Measurements from ENCODE around the gene STK39.
"Not testable (repeated sequence)": the region's sequence is repeated elsewhere in the genome, so short reads cannot be mapped to it uniquely, and the experiment has no call there.

STK39 gene

DNA sequence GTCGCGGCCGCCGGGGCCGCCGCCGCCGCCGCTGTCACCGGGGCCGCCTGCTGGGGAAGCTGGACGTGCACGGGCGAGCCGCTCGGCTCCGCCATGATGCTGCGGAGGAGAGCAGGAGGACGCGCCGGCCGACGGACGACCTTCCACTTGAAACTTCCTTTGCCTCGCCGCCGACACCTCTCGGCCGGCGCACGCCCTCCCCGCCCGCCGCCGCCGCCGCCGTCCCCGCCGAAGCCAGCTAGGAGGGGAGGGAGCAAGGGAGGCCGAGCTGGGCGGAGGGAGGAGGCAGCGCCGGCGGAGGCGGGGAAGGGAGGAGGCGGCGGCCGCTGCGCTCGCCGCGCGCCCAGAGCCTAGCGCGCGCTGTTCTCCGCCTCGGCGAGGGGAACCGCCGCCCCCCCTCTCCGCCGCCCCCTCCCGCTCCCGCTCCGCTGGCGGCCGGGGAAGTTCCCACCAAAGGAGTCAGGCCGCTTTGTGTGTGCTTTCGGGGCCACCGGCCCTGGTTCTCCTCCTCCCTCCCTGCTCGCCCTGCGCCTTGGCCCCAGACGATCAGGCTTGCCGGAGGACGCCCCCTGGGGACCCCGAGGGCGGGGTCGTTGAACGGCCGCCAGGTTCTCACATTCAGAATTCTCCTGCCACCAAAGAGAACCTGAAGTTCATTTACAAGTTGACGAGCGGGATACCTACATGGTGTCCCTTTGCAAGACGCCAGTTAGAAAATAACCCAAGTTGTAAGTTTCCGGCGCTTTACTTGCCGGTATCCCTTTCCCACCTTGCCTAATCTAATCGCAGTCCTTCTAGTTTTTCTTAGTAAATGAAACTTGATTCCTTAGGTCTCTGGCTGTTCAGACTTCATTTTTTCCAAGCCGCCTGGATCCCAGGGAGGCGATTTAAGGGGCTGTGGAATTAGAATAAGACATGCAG, at the start of gene STK39:
STK39 (minus strand) TSS at position 255 of the 921 bp plus-strand sequence; CDS start at position 95, 160 bp downstream.
- H3K27ac ChIP-seq: peak within 1 kb of the TSS; percentile 75

DNA sequence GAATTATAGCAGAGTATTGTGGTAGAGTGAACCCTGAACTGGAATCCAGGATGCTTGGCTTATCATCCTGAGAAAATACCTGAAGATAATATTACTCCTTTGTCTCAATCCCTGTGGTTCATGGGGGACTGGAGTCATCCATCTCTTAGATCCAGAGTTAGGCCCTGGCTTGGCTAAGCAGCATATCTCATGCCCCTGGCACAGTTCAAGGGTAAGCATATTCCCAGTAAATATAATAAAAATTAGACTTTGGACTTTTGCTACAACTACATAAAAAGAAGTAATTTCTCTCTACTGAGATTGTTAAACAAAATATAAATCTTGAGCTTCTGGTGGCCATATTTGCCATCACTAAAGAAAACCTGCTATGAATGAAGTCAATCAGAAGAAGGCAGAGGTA, 47.7 kb upstream of the STK39 start:
- no peak for DNase-seq (ENCODE audit: low read depth, low spot score)

More for the DNA sequence above, at the start of gene STK39:
- no peak for DNase-seq (ENCODE audit: low read depth, low spot score)

DNA sequence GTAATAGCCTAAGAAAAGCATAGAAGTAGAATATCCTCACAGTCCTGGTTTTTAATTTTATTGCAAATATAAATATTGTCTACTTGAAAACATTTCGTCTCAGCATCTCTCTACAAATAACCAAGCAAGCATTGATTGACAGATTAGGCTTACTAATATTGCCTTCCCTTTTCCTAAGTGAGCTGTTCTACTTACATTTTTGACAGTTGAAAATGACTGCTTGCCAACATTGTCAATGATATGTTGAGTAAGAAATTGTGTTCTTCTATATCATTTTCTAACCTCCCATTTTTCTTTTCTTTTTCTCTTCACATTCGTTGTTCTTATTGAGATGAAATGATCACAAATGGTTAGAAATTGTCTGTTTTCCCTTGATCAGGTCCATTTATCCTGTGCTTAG, 47.0 kb upstream of the STK39 start:
- DNase-seq (ENCODE audit: low read depth, low spot score): no peak
- H3K27ac ChIP-seq: no peak overlapping the region

More for the DNA sequence above, 47.7 kb upstream of the STK39 start:
- H3K27ac ChIP-seq: no peak overlapping the region

DNA sequence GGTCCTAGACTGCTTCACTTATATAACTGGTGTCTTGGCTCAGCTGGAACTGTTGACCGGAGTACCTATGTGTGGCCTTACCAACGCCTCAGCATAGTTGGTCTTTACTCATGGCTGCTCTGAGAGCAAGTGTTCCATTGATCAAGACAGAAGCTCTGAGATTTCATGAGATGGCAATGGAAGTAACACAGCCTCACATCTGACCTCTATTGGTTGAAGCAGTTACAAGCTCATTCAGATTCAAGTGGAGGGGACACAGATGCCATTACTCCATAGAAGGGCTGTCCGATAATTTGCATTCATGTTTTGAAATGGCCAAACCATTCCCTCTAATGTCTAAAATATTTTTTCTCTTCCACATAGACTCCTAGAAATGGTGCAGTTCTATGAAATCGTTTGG, 46.4 kb upstream of the STK39 start:
- no peak for DNase-seq (ENCODE audit: low read depth, low spot score)
- no peak overlapping the region for H3K27ac ChIP-seq

DNA sequence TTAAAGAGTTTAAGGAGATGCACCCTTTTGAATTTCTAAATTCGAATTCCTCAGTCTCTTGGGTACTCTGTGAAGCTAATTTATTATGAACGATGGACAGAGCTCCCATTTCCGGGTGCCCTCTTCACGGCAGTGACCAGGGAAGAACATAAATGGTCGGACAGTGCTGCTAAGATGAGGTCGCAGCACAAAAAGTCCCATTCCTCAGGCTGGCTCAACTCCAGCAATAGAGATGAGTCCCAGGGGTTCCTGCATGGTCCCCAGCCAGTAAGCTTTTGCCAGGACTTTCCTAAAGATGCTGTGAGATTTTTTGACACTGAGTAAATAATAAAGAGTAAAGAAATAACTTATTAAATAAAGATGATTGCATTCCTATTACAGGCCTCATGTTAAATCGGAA, 43.0 kb upstream of the STK39 start:
- DNase-seq (ENCODE audit: low read depth, low spot score): no peak
- H3K27ac ChIP-seq: no peak overlapping the region

DNA sequence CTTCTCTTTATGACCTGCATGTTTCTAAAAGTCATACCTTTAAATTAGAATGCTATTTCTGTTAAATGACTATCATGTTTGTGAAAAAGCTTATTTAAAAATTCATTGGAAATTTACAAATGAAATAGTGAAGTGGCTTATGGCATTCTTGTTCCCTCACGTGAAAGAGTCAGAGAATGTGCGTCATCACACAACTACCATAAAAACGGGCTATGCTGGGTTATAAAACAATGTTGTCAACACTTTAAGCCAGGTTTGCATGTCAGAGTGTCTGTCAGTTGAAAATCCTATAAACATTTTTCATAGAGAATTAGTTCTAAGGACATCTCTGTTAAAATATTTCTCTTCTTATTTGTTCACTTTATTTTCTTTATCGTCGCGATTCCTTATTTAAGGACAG, 42.5 kb upstream of the STK39 start:
- DNase-seq (ENCODE audit: low read depth, low spot score): no peak
- H3K27ac ChIP-seq: no peak overlapping the region

DNA sequence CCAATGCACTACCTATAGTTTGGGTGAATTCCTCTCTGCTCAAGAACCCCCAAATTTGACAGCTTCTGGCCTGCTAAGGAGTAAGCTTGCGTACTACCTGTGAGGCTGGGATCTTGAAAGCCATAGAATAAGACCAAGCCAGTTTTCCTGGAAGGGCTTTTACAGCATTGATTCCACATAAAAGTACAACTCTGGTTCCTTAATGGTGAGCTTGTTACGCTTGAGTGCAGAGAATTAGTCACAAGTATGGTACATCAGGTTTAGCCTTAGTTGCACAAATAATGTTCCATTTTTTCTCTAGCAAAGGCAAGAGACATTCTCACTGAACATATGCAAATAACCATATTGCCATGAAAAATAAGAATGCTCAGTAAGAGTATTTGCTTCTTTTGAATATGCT, 39.1 kb upstream of the STK39 start:
- DNase-seq (ENCODE audit: low read depth, low spot score): no peak
- no peak overlapping the region for H3K27ac ChIP-seq

DNA sequence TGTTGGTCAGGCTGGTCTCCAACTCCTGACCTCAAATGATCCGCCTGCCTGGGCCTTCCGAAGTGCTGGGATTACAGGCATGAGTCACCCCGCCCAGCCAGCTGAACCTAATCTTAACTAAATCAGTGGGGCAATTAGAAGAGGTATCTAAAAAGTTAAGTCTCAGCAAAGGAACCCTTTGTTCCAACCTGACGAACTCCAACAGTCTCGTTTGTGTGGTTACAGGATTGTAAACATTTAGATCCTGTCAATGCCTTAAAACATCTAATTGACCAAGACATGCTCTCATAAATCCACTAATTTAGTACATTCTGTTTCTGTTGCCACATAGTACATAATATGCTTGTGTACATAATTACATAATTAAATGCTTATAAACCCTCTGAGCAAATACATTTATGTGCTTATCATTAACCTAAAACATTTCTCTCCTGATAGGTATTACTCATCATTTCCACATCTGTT, 31.1 kb upstream of the STK39 start:
- DNase-seq (ENCODE audit: low read depth, low spot score): peak; percentile 70

DNA sequence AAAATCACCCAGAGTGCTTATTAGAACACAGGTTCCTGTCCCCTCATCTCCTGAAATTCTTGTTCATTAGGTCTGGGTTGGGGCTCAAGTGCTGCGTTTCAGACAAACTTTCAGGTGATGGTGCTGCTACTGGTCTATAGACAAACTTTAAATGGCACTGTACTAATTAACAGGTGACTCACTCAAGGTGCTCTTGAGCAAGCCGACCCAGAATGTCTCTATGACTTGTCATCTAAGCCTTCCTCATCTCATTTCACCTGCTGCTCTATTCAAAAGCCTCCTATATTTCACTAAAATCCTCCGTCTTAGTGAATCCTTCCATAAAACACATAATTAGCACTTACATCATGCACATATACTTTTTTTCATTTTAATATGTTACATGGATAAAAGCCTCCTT, 29.9 kb upstream of the STK39 start:
- no peak for DNase-seq (ENCODE audit: low read depth, low spot score)
- no peak overlapping the region for H3K27ac ChIP-seq

More for the DNA sequence above, 31.1 kb upstream of the STK39 start:
- peak overlapping the region; percentile 35 for H3K27ac ChIP-seq

DNA sequence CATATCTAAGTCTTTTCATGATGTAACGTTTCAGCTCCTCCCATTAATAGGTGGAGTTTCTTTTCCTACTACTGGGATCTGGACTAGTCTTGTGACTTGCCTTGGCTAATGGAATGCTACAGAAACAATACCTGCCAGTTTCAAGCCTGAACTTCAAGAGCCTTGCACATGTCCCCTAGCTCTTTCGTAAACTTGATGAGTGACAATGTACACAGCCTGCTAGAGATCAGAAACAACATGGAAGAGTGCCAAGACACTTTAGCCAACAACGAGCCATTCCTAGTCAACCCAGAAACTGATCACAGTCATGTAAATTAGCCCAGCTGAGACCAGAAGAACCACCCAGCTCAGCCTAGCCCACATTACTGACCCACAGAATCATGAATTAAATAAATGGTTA, 24.8 kb upstream of the STK39 start:
- H3K27ac ChIP-seq: no peak overlapping the region
- no peak for DNase-seq (ENCODE audit: low read depth, low spot score)

DNA sequence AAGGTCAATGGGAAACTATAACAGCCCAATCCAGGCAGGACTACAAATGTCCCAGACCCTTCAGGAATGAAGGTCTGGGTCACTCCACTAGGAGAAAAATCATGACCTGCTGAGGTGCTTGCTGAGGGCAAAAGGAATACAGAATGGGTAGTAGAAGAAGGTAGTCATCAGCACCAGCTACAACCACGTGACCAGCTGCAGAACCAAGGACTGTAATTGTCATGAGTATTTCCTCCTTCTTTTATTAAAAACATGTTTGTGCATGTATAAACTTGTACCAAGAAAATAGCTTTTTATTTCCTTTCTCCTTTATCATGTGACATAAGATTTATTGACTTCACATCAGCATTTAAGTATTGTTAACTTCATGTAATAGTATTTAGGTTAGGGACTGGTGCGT, 15.5 kb upstream of the STK39 start:
- not testable (repeated sequence) for DNase-seq (ENCODE audit: low read depth, low spot score); H3K27ac ChIP-seq

DNA sequence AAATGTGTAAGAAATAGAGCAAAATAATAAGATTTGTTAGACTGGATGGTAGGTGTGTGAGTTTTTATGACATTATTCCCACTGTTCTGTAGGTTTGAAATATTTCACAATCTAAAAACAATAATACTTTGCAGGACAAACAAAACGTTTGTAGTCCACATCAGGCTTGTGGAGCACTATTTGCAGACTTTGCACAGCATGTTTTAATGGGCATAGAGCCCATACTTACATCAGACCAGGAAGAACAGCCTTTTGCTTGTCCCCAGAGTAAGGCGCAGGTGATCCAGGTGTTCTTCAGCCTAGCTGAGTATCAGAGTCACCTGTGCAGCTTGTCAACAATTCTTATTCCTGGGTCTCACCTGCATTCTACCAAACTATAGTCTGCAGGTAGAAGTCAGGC, 9.1 kb upstream of the STK39 start:
- no peak for DNase-seq (ENCODE audit: low read depth, low spot score)
- H3K27ac ChIP-seq: no peak overlapping the region

DNA sequence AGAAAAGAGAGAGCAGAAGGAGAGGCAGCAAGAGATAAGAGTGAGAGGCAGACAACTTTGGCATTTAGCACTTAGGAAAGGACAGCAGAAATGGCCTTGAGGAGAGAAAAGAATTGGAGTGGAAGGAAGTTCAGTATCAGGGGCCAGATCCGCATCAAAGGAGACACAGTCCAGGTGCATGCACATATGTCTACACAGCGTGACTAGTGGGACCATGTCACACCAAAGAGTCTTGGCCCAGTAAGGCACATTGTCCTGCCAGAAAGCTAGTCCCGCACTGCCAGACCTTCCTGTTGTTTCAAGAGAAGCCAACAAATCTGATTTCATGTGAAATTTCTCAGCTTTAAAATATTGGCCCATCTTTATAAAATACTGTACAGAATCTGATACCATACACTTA, 8.5 kb upstream of the STK39 start:
- no peak overlapping the region for H3K27ac ChIP-seq
- DNase-seq (ENCODE audit: low read depth, low spot score): no peak

DNA sequence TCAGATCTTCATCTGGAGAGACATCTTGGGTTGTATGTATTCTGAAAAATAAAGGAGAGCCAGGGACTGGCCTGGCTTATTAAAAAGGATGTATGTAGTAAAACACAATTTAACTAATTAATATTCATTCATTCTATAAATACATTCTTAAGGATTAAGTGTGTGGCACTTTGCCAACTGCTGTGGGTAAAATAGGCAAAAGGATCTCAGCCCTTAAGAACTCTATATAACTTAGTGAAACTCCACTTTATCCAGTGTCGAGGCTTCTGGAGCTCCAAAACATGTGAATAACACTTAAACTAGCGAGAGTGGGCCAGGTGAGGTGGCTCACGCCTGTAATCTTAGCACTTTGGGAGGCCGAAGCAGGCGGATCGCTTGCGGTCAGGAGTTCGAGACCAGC, 7.7 kb upstream of the STK39 start:
- no peak overlapping the region for H3K27ac ChIP-seq
- DNase-seq (ENCODE audit: low read depth, low spot score): no peak

DNA sequence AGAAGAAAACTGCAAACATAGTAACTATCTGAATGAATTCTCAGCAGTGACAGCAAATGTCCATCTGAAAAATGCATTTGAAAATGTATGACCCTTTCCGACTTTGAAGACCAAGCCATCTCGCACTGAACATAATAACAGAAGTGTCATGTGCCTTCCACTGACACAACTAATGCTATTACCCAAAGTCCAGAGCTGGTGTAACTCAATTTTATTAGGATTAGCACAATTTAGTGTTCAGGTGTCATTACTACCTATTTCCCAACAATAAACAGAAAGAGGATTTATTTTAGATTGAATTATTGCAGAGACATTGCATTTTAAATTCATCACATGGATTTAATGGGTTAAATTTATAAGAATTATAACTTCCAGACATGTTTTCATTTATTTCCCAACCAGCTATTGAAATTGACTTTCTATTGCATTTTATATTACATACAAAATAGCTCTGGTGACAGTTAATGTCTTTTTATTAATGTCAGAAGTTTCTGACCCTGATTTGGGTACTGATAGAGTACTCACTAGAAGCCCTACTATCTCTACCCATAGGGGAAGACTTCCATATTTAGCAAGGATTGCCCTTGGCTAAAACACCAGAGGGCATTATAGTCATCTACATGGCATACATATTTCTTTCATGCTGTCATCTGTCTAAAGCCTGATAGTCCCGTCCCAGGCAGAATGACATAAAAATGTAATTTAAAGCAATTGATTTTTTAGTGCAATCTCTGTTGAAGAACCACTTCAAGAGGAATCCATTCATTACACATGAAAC, 7.0 kb upstream of the STK39 start:
- H3K27ac ChIP-seq: no peak overlapping the region
- no peak for DNase-seq (ENCODE audit: low read depth, low spot score)

DNA sequence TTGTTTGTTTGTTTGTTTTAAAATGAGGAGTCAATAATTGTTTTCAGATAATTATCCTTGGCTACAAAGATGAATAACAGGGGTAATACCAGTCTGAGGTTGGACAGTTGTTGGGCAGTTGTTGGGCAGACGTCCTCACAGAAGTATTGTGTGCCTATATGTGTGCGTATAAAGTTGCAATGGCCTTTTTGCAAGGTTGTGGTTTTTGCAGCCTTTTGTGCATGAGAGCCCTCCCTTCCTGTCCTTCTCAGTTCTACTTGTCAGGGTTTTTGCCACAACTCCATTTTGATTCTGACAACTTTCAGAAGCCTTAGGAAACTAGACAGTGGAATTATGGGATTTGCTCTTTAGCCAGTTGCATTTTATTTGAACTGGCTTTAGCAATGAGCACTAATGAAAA, 6.0 kb upstream of the STK39 start:
- DNase-seq (ENCODE audit: low read depth, low spot score): no peak

DNA sequence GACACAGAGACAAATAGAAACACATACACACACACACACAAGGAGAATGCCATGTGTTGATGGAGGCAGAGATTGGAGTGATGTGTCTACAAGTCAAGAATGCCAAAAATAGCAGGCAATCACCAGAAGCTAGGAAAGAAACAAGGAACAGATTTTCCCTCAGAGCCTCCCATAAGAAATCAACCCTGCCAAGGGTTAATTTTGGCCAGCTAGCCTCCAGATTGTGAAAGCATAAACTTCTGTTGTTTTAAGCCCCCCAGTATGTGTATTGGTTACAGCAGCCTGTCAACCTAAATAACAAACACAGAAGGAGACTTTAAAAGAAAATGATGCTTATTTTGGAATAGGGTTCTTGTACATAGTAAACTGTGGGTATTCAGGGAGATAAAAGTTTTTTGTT, 5.6 kb upstream of the STK39 start:
- H3K27ac ChIP-seq: no peak overlapping the region
- DNase-seq (ENCODE audit: low read depth, low spot score): no peak

More for the DNA sequence above, 6.0 kb upstream of the STK39 start:
- H3K27ac ChIP-seq: no peak overlapping the region

DNA sequence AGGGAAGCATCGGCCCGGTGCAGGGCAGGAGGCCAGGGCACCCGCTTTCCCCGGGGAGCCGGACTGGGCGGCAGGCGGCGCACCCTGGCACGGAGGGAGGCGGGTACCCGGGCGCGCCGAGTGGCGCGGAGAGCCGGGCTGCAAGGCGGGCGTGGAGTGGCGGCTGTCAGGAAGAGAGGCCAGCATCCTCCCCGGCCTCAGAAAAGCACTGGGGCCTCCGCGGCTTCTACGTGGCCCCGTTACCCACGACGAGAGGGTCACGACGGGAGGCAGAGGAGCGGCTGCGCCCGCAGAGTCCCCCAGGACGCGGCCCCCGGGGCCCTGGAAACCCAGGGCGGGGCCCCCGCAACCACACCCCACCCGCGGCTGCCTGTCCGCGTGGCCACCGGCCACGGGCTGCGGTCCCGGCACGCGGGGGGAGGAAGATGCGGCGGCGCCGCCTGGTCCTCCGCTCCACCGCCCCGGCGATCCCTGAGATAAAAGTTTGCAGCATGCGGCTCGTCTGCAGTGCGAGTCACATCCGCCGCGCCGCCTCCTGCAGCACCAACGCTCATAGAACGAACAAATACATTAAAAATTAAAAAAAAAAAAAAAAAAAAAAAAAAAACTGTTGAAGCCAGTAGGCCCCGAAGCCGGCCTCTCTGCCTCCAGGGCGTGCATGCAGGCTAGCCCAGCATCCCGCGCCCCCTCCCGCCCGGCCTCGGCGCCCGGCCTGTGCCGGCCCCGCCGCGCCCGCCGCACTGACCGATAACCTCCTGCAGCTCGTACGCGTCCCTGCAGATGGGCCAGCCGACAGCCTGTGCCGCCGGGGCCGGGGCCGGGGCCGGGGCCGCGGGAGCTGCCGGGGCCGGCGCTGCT, 683 bp downstream of the STK39 start:
- H3K27ac ChIP-seq: peak overlapping the region; percentile 75
- DNase-seq (ENCODE audit: low read depth, low spot score): no peak

DNA sequence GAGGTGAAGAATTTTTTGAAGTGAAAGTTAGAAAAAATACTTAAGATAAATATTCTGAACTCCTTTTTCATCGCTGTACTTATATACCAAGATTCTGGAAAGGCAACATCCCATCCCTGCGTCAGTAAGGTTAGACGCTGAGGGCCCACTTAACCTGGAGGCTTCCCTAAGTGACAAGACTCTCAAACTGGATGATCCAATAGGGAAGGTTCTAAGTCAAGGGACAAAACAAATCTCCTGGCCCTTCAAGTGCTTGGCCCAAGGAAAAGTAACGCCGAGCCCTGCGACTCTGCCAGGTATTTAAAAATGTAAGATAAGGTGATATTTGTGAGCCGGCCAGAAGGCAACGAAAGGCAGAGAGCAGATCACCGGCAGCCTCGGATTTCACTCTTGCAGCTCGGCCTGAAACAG, 1.3 kb downstream of the STK39 start:
- peak overlapping the region; percentile 75 for H3K27ac ChIP-seq

More for the DNA sequence above, 1.3 kb downstream of the STK39 start:
- no peak for DNase-seq (ENCODE audit: low read depth, low spot score)

All from epithelial cell of prostate (primary cell).